GM21619 (cell line): ENCODE measurements around the gene GAL3ST2.
"Not testable (repeated sequence)": the region's sequence is repeated elsewhere in the genome, so short reads cannot be mapped to it uniquely, and the experiment has no call there.

Experiments used
- ATAC-seq: cut with Tn5 transposase; IDR thresholded peaks from one replicate; pipeline ENCODE4 v1.9.1; 2021; ENCODE audit not compliant: unreplicated experiment

GAL3ST2 gene

GRCh38 chr2:241776336-241777169 is at the start of gene GAL3ST2:
Gene GAL3ST2, plus strand, starts transcription at chr2:241776822. Its CDS starts 134 bp downstream, at chr2:241776956.
- no peak for ATAC-seq

GRCh38 chr2:241728000-241728399 is 48.6 kb upstream of the GAL3ST2 start:
- no peak for ATAC-seq

- no peak for ATAC-seq
These were observed 48.0 kb upstream of the GAL3ST2 start for GRCh38 chr2:241728627-241729026.

- ATAC-seq, result no peak
These were observed 46.8 kb upstream of the GAL3ST2 start for GRCh38 chr2:241729868-241730267.

- ATAC-seq, result no peak
These were observed 45.8 kb upstream of the GAL3ST2 start for GRCh38 chr2:241730671-241731293.

- ATAC-seq, result not testable (repeated sequence)
These were observed 44.0 kb upstream of the GAL3ST2 start for GRCh38 chr2:241732513-241733186.

GRCh38 chr2:241733391-241734207 is 43.0 kb upstream of the GAL3ST2 start:
- no peak for ATAC-seq

GRCh38 chr2:241734208-241734466 is 42.5 kb upstream of the GAL3ST2 start:
- ATAC-seq, result no peak

GRCh38 chr2:241734467-241735208 is 42.0 kb upstream of the GAL3ST2 start, which contains the start of gene D2HGDH:
Gene D2HGDH, plus strand, starts transcription at chr2:241734630. Its CDS starts 595 bp downstream, at chr2:241735225.
- ATAC-seq, result peak; percentile 77

- no peak for ATAC-seq
These were observed 40.5 kb upstream of the GAL3ST2 start for GRCh38 chr2:241736111-241736510.

GRCh38 chr2:241738040-241738686 is 38.5 kb upstream of the GAL3ST2 start:
- no peak for ATAC-seq

- no peak for ATAC-seq
These were observed 37.4 kb upstream of the GAL3ST2 start for GRCh38 chr2:241739177-241739576.

GRCh38 chr2:241739651-241740050 is 37.0 kb upstream of the GAL3ST2 start:
- ATAC-seq, result no peak

GRCh38 chr2:241741016-241741415 is 35.6 kb upstream of the GAL3ST2 start:
- ATAC-seq, result no peak

GRCh38 chr2:241742320-241742939 is 34.2 kb upstream of the GAL3ST2 start:
- no peak for ATAC-seq

- ATAC-seq, result not testable (repeated sequence)
These were observed 33.6 kb upstream of the GAL3ST2 start for GRCh38 chr2:241743008-241743407.

GRCh38 chr2:241743620-241744019 is 33.0 kb upstream of the GAL3ST2 start:
- no peak for ATAC-seq

GRCh38 chr2:241744028-241744754 is 32.4 kb upstream of the GAL3ST2 start:
- no peak for ATAC-seq

- ATAC-seq, result no peak
These were observed 31.3 kb upstream of the GAL3ST2 start for GRCh38 chr2:241745276-241745675.
